Measurements from ENCODE around the gene EIF4E1B. TPM values are rescaled to one million over a fixed set of nuclear protein-coding genes. Genes with fewer than 3 reads are reported as not detected.
"Not testable (repeated sequence)": the region's sequence is repeated elsewhere in the genome, so short reads cannot be mapped to it uniquely, and the experiment has no call there.

EIF4E1B gene
- not detected for polyA plus RNA-seq

GRCh38 chr5:176629853-176630680 lies at the start of gene EIF4E1B, which contains the start of gene SNCB:
EIF4E1B (plus strand) TSS chr5:176630675; CDS start chr5:176642788, 12,113 bp downstream.
SNCB (minus strand) TSS chr5:176630534; CDS start chr5:176629654, 880 bp downstream.
- no peaks in the 10 kb centered on the region for H3K9me3 ChIP-seq (ENCODE audit: control insufficient read depth in 2 of 2, insufficient read depth in 1 of 2, low read depth in 1 of 2, low read length in 1 of 2)
- peak within 1 kb of the TSS in 1 of 2 donors; percentile 17 for H3K4me3 ChIP-seq (ENCODE audit: low read depth in 1 of 2, low read length in 2 of 2)
- H3K4me1 ChIP-seq (ENCODE audit: control insufficient read depth in 2 of 2, insufficient read depth in 2 of 2, low read length in 1 of 2): peaks cover 12 to 16% of the 10 kb centered on the region in 2 donors
- WGBS, 2 donors: 0 to 1% methylated on average over 67 to 94 of the region's 94 CpGs
- no peaks in the 10 kb centered on the region for H3K36me3 ChIP-seq (ENCODE audit: control insufficient read depth in 2 of 2, insufficient read depth in 2 of 2, low read length in 1 of 2)
- peaks cover 0 to 7% of the 10 kb centered on the region in 2 donors for H3K27me3 ChIP-seq (ENCODE audit: control insufficient read depth in 1 of 2, insufficient read depth in 2 of 2, low read length in 2 of 2)
- H3K27ac ChIP-seq (ENCODE audit: low read depth in 2 of 2, low read length in 1 of 2): no peak within 1 kb of the TSS

GRCh38 chr5:176581361-176581760 lies 49.1 kb upstream of the EIF4E1B start:
- Histone ChIP-seq H3K27me3 (ENCODE audit: control insufficient read depth in 1 of 2, insufficient read depth in 2 of 2, low read length in 2 of 2) (no peaks in the 10 kb centered on the region), H3K27ac (ENCODE audit: low read depth in 2 of 2, low read length in 1 of 2) (no peak overlapping the region), H3K9me3 (ENCODE audit: control insufficient read depth in 2 of 2, insufficient read depth in 1 of 2, low read depth in 1 of 2, low read length in 1 of 2) (peaks cover 12% of the 10 kb centered on the region in 2 donors), H3K36me3 (ENCODE audit: control insufficient read depth in 2 of 2, insufficient read depth in 2 of 2, low read length in 1 of 2) (no peaks in the 10 kb centered on the region), H3K4me3 (ENCODE audit: low read depth in 1 of 2, low read length in 2 of 2) (no peak overlapping the region), H3K4me1 (ENCODE audit: control insufficient read depth in 2 of 2, insufficient read depth in 2 of 2, low read length in 1 of 2) (no peaks in the 10 kb centered on the region)
- WGBS, 2 donors: 90 to 94% methylated on average over 12 of the region's 12 CpGs

- H3K27me3 ChIP-seq (ENCODE audit: control insufficient read depth in 1 of 2, insufficient read depth in 2 of 2, low read length in 2 of 2): no peaks in the 10 kb centered on the region
- no peak overlapping the region for H3K27ac ChIP-seq (ENCODE audit: low read depth in 2 of 2, low read length in 1 of 2)
- H3K9me3 ChIP-seq (ENCODE audit: control insufficient read depth in 2 of 2, insufficient read depth in 1 of 2, low read depth in 1 of 2, low read length in 1 of 2): peaks cover 12% of the 10 kb centered on the region in 2 donors
- H3K36me3 ChIP-seq (ENCODE audit: control insufficient read depth in 2 of 2, insufficient read depth in 2 of 2, low read length in 1 of 2): no peaks in the 10 kb centered on the region
- WGBS, 2 donors: 80% methylated on average over 4 of the region's 4 CpGs
- H3K4me1 ChIP-seq (ENCODE audit: control insufficient read depth in 2 of 2, insufficient read depth in 2 of 2, low read length in 1 of 2): no peaks in the 10 kb centered on the region
- no peak overlapping the region for H3K4me3 ChIP-seq (ENCODE audit: low read depth in 1 of 2, low read length in 2 of 2)
Observed at GRCh38 chr5:176583076-176583475, 47.4 kb upstream of the EIF4E1B start.

- Histone ChIP-seq H3K27me3 (ENCODE audit: control insufficient read depth in 1 of 2, insufficient read depth in 2 of 2, low read length in 2 of 2) (no peaks in the 10 kb centered on the region), H3K36me3 (ENCODE audit: control insufficient read depth in 2 of 2, insufficient read depth in 2 of 2, low read length in 1 of 2) (no peaks in the 10 kb centered on the region), H3K4me1 (ENCODE audit: control insufficient read depth in 2 of 2, insufficient read depth in 2 of 2, low read length in 1 of 2) (no peaks in the 10 kb centered on the region), H3K27ac (ENCODE audit: low read depth in 2 of 2, low read length in 1 of 2) (no peak overlapping the region), H3K4me3 (ENCODE audit: low read depth in 1 of 2, low read length in 2 of 2) (no peak overlapping the region), H3K9me3 (ENCODE audit: control insufficient read depth in 2 of 2, insufficient read depth in 1 of 2, low read depth in 1 of 2, low read length in 1 of 2) (peaks cover 12 to 16% of the 10 kb centered on the region in 2 donors)
- WGBS, 2 donors: 89 to 90% methylated on average over 7 of the region's 7 CpGs
Observed at GRCh38 chr5:176587398-176587797, 43.1 kb upstream of the EIF4E1B start.

GRCh38 chr5:176588297-176588696 lies 42.2 kb upstream of the EIF4E1B start:
- no peaks in the 10 kb centered on the region for H3K36me3 ChIP-seq (ENCODE audit: control insufficient read depth in 2 of 2, insufficient read depth in 2 of 2, low read length in 1 of 2)
- H3K27me3 ChIP-seq (ENCODE audit: control insufficient read depth in 1 of 2, insufficient read depth in 2 of 2, low read length in 2 of 2): no peaks in the 10 kb centered on the region
- no peak overlapping the region for H3K27ac ChIP-seq (ENCODE audit: low read depth in 2 of 2, low read length in 1 of 2)
- H3K4me3 ChIP-seq (ENCODE audit: low read depth in 1 of 2, low read length in 2 of 2): no peak overlapping the region
- H3K4me1 ChIP-seq (ENCODE audit: control insufficient read depth in 2 of 2, insufficient read depth in 2 of 2, low read length in 1 of 2): no peaks in the 10 kb centered on the region
- H3K9me3 ChIP-seq (ENCODE audit: control insufficient read depth in 2 of 2, insufficient read depth in 1 of 2, low read depth in 1 of 2, low read length in 1 of 2): peaks cover 12 to 16% of the 10 kb centered on the region in 2 donors

GRCh38 chr5:176589039-176589769 lies 41.3 kb upstream of the EIF4E1B start:
- Histone ChIP-seq H3K9me3 (ENCODE audit: control insufficient read depth in 2 of 2, insufficient read depth in 1 of 2, low read depth in 1 of 2, low read length in 1 of 2) (peaks cover 11 to 12% of the 10 kb centered on the region in 2 donors), H3K36me3 (ENCODE audit: control insufficient read depth in 2 of 2, insufficient read depth in 2 of 2, low read length in 1 of 2) (no peaks in the 10 kb centered on the region), H3K4me1 (ENCODE audit: control insufficient read depth in 2 of 2, insufficient read depth in 2 of 2, low read length in 1 of 2) (no peaks in the 10 kb centered on the region), H3K27ac (ENCODE audit: low read depth in 2 of 2, low read length in 1 of 2) (no peak overlapping the region), H3K27me3 (ENCODE audit: control insufficient read depth in 1 of 2, insufficient read depth in 2 of 2, low read length in 2 of 2) (no peaks in the 10 kb centered on the region), H3K4me3 (ENCODE audit: low read depth in 1 of 2, low read length in 2 of 2) (no peak overlapping the region)
- WGBS, 2 donors: 86 to 90% methylated on average over 31 of the region's 31 CpGs

GRCh38 chr5:176590035-176590717 lies 40.3 kb upstream of the EIF4E1B start:
- Histone ChIP-seq H3K27me3 (ENCODE audit: control insufficient read depth in 1 of 2, insufficient read depth in 2 of 2, low read length in 2 of 2) (no peaks in the 10 kb centered on the region), H3K4me3 (ENCODE audit: low read depth in 1 of 2, low read length in 2 of 2) (no peak overlapping the region), H3K4me1 (ENCODE audit: control insufficient read depth in 2 of 2, insufficient read depth in 2 of 2, low read length in 1 of 2) (no peaks in the 10 kb centered on the region), H3K9me3 (ENCODE audit: control insufficient read depth in 2 of 2, insufficient read depth in 1 of 2, low read depth in 1 of 2, low read length in 1 of 2) (peaks cover 3 to 4% of the 10 kb centered on the region in 2 donors), H3K36me3 (ENCODE audit: control insufficient read depth in 2 of 2, insufficient read depth in 2 of 2, low read length in 1 of 2) (no peaks in the 10 kb centered on the region), H3K27ac (ENCODE audit: low read depth in 2 of 2, low read length in 1 of 2) (no peak overlapping the region)
- 85 to 88% methylated on average over 17 of the region's 17 CpGs for WGBS, 2 donors

GRCh38 chr5:176591667-176592066 lies 38.8 kb upstream of the EIF4E1B start:
- H3K27ac ChIP-seq (ENCODE audit: low read depth in 2 of 2, low read length in 1 of 2); H3K27me3 ChIP-seq (ENCODE audit: control insufficient read depth in 1 of 2, insufficient read depth in 2 of 2, low read length in 2 of 2); H3K36me3 ChIP-seq (ENCODE audit: control insufficient read depth in 2 of 2, insufficient read depth in 2 of 2, low read length in 1 of 2); H3K4me3 ChIP-seq (ENCODE audit: low read depth in 1 of 2, low read length in 2 of 2); H3K9me3 ChIP-seq (ENCODE audit: control insufficient read depth in 2 of 2, insufficient read depth in 1 of 2, low read depth in 1 of 2, low read length in 1 of 2); H3K4me1 ChIP-seq (ENCODE audit: control insufficient read depth in 2 of 2, insufficient read depth in 2 of 2, low read length in 1 of 2): not testable (repeated sequence)
- WGBS, 2 donors: 75 to 76% methylated on average over 1 to 2 of the region's 2 CpGs

GRCh38 chr5:176592573-176592972 lies 37.9 kb upstream of the EIF4E1B start:
- Histone ChIP-seq H3K4me3 (ENCODE audit: low read depth in 1 of 2, low read length in 2 of 2) (no peak overlapping the region), H3K9me3 (ENCODE audit: control insufficient read depth in 2 of 2, insufficient read depth in 1 of 2, low read depth in 1 of 2, low read length in 1 of 2) (peaks cover 0 to 4% of the 10 kb centered on the region in 2 donors), H3K27ac (ENCODE audit: low read depth in 2 of 2, low read length in 1 of 2) (no peak overlapping the region), H3K27me3 (ENCODE audit: control insufficient read depth in 1 of 2, insufficient read depth in 2 of 2, low read length in 2 of 2) (no peaks in the 10 kb centered on the region), H3K4me1 (ENCODE audit: control insufficient read depth in 2 of 2, insufficient read depth in 2 of 2, low read length in 1 of 2) (peaks cover 0 to 4% of the 10 kb centered on the region in 2 donors), H3K36me3 (ENCODE audit: control insufficient read depth in 2 of 2, insufficient read depth in 2 of 2, low read length in 1 of 2) (no peaks in the 10 kb centered on the region)
- 97 to 98% methylated on average over 3 of the region's 3 CpGs for WGBS, 2 donors
